Transverse colon (tissue), 4 donors: ENCODE results near the gene BBX. TPM values are rescaled to one million over a fixed set of nuclear protein-coding genes. Genes with fewer than 3 reads are reported as not detected.

Experiments used
- DNase-seq: peaks from one replicate; pipeline ENCODE4 v3.0.0-alpha.2; 2019
- H3K27ac ChIP-seq, 4 donors: fragments of 200-600 bp; sonication (generic); 2 replicates each; pipeline ENCODE4 v1.5.1; 2016 to 2018; ENCODE audit warnings: inconsistent platforms in 4 of 4
- H3K27me3 ChIP-seq: fragments of 200-600 bp; sonication (generic); 2 replicates; pipeline ENCODE4 v1.5.1; 2017; ENCODE audit warnings: inconsistent platforms
- H3K36me3 ChIP-seq, 4 donors: fragments of 200-600 bp; sonication (generic); 2 replicates each; pipeline ENCODE4 v1.5.1; 2017 to 2019; ENCODE audit warnings: inconsistent platforms in 4 of 4
- H3K4me1 ChIP-seq, 4 donors: fragments of 200-600 bp; sonication (generic); 2 replicates each; pipeline ENCODE4 v1.5.1; 2017 to 2020; ENCODE audit warnings: inconsistent platforms in 4 of 4
- H3K4me3 ChIP-seq, 4 donors: fragments of 200-600 bp; sonication (generic); 1 replicate in 1 of 4; 2 replicates in 3 of 4; pipeline versions ENCODE4 v1.5.1 to v1.6.1; 2017 to 2019; ENCODE audit warnings: inconsistent platforms in 4 of 4
- H3K9me3 ChIP-seq, 2 donors: fragments of 200-600 bp; sonication (generic); 2 replicates each; pipeline ENCODE4 v1.5.1; 2017 to 2019; ENCODE audit warnings: inconsistent platforms in 2 of 2
- CTCF ChIP-seq, 5 experiments: fragments of 200-600 bp in 3 of 5; fragments of 450-650 bp in 2 of 5; sonication (generic) in 3 of 5; IDR thresholded peaks; 1 replicate in 2 of 5; 2 replicates in 3 of 5; pipeline ENCODE4 v1.5.1; 2016 to 2017; ENCODE audit warnings: antibody characterized with exemption in 5 of 5, inconsistent platforms in 3 of 5, mild to moderate bottlenecking in 2 of 5, moderate library complexity in 1 of 5
- EP300 ChIP-seq: sonication (generic); formaldehyde crosslinking; IDR thresholded peaks from one replicate; pipeline ENCODE4 v1.6.1; 2017; ENCODE audit warnings: antibody characterized with exemption, low read depth
- POLR2A ChIP-seq: fragments of 450-650 bp; IDR thresholded peaks from one replicate; pipeline ENCODE4 v1.6.1; 2016; ENCODE audit warnings: antibody characterized with exemption, mild to moderate bottlenecking, moderate library complexity
- POLR2AphosphoS5 ChIP-seq, 3 donors: sonication (generic); formaldehyde crosslinking; IDR thresholded peaks; one replicate each; pipeline ENCODE4 v1.6.1; 2016; ENCODE audit warnings: antibody characterized with exemption in 3 of 3
- WGBS, 2 donors: methylation state at CpG; one replicate each; pipeline ENCODE4 v1.1.5; 2018; ENCODE audit warnings: low coverage in 1 of 2; 5-methylcytosine and 5-hydroxymethylcytosine counted together
- in situ Hi-C, 4 donors: fragments of 200-750 bp; cut with MboI; loops; one replicate each; pipeline versions ENCODE4 v1.15.0 to v1.15.1; 2017; ENCODE audit warnings: low sequenced_read_pairs in 3 of 4, low pct_ligation_motif_present in 1 of 4, low pct_unique_long_range_greater_than_20kb in 1 of 4
- intact Hi-C: fragments of 100-400 bp; cut with DNase I; formaldehyde crosslinking; loops from one replicate; pipeline ENCODE4 v1.15.1; 2023; ENCODE audit warnings: low total_unique reads
- total RNA-seq, 4 donors: library from RNA; depleted of rRNA; stranded (reverse); fragments of >200 nt; gene quantifications; one replicate each; pipeline ENCODE4 v1.1.0, GENCODE V29; 2016

Gene BBX
- total RNA-seq, 4 donors from 2014 or later = 22.5 to 39.6 (median 33.1) TPM

- DNase-seq = no peak
- H3K27me3 ChIP-seq = no peaks in the 10 kb centered on the region
- intact Hi-C loops (no loop called here), in situ Hi-C loops (no loop called here)
- no peak overlapping the region for H3K4me3 ChIP-seq
- no peaks in the 10 kb centered on the region for H3K9me3 ChIP-seq
- H3K4me1 ChIP-seq = no peaks in the 10 kb centered on the region
- no peak overlapping the region for H3K27ac ChIP-seq
- no peak for TF ChIP-seq POLR2AphosphoS5 (IDR thresholded peaks at IDR 0.05)
- no peak for TF ChIP-seq POLR2A
- no peak for TF ChIP-seq CTCF (IDR thresholded peaks at IDR 0.05)
- no peak for TF ChIP-seq EP300
- H3K36me3 ChIP-seq = no peaks in the 10 kb centered on the region
- WGBS, 2 donors = 70 to 83% methylated on average over 6 of the region's 6 CpGs
These were observed 332.0 kb downstream of the BBX start for GRCh38 chr3:107854733-107855132.

DNA sequence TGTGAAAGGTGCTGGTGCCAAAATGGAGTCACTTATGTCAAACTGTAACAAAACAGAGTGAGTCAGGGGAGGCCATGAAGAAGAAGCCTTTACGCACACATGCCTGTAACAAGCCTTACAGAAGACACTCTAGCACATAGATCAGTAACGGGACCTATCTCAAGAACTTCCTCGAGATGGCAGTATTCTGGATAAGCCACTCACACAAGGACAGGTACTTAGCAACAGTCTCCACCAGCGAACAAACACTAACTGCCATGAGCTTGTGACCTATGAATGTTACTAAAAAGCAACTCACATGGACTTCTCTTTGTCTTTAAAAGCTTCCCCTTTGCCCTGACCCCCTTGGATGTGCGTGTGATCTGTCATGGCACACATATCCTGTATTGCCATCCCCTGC, 332.9 kb downstream of the BBX start:
- WGBS, 2 donors = 38 to 48% methylated on average over 2 to 5 of the region's 5 CpGs
- H3K4me1 ChIP-seq = no peaks in the 10 kb centered on the region
- in situ Hi-C loops = no loop called here
- no peaks in the 10 kb centered on the region for H3K9me3 ChIP-seq
- H3K27ac ChIP-seq = no peak overlapping the region
- DNase-seq = no peak
- H3K36me3 ChIP-seq = no peaks in the 10 kb centered on the region
- intact Hi-C loops = no loop called here
- H3K4me3 ChIP-seq = no peak overlapping the region
- TF ChIP-seq POLR2A = no peak
- TF ChIP-seq EP300 = no peak
- TF ChIP-seq POLR2AphosphoS5 (IDR thresholded peaks at IDR 0.05) = no peak
- peak in 1 of 5 experiments; percentile 5 for TF ChIP-seq CTCF (IDR thresholded peaks at IDR 0.05)
- no peaks in the 10 kb centered on the region for H3K27me3 ChIP-seq

- in situ Hi-C loops = no loop called here
- no peak overlapping the region for H3K27ac ChIP-seq
- no peaks in the 10 kb centered on the region for H3K27me3 ChIP-seq
- intact Hi-C loops = no loop called here
- H3K36me3 ChIP-seq = no peaks in the 10 kb centered on the region
- H3K9me3 ChIP-seq = no peaks in the 10 kb centered on the region
- H3K4me1 ChIP-seq = no peaks in the 10 kb centered on the region
- no peak for TF ChIP-seq POLR2AphosphoS5 (IDR thresholded peaks at IDR 0.05)
- TF ChIP-seq POLR2A = no peak
- TF ChIP-seq EP300 = no peak
- TF ChIP-seq CTCF (IDR thresholded peaks at IDR 0.05) = no peak
- no peak for DNase-seq
- no peak overlapping the region for H3K4me3 ChIP-seq
- 85 to 100% methylated on average over 2 to 5 of the region's 5 CpGs for WGBS, 2 donors
These were observed 335.1 kb downstream of the BBX start for GRCh38 chr3:107857854-107858253.

- in situ Hi-C loops = no loop called here
- H3K4me3 ChIP-seq = no peak overlapping the region
- TF ChIP-seq POLR2AphosphoS5 (IDR thresholded peaks at IDR 0.05) (no peak), POLR2A (no peak), EP300 (no peak), CTCF (IDR thresholded peaks at IDR 0.05) (no peak)
- 64 to 97% methylated on average over 2 of the region's 2 CpGs for WGBS, 2 donors
- no peaks in the 10 kb centered on the region for H3K36me3 ChIP-seq
- intact Hi-C loops = no loop called here
- no peaks in the 10 kb centered on the region for H3K9me3 ChIP-seq
- DNase-seq = no peak
- H3K27me3 ChIP-seq = no peaks in the 10 kb centered on the region
- H3K4me1 ChIP-seq = no peaks in the 10 kb centered on the region
- no peak overlapping the region for H3K27ac ChIP-seq
These were observed 336.1 kb downstream of the BBX start for GRCh38 chr3:107858876-107859275.

Other genes starting within 250 kb of the BBX start
- gene CCDC54, start 145.5 kb upstream of the BBX start, total RNA-seq = not detected